ENCODE data around the gene SLC25A28.

DNA sequence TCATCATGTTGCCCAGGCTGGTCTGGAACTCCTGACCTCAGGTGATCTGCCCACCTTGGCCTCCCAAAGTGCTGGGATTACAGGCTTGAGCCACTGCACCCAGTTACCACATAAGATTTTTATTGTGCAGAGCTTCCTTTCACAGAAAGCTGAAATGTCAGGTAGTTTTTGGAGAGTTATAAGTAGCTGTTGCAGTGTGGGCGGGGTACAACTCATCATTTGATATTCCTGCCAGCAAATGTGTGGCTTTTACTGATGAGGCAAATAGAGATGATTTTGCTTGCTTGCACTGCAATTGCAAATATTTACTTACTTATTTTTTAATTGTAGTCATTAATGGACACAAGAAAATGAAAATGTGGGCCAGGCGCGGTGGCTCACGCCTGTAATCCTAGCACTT lies 55.1 kb downstream of the SLC25A28 start:
- TF ChIP-seq CTCF (IDR thresholded peaks at IDR 0.05) = no peak
- no peak for TF ChIP-seq POLR2A (IDR thresholded peaks at IDR 0.05)
